Dermis microvascular lymphatic vessel endothelial cell (primary cell): ENCODE measurements around the gene TIPRL. TPM values are rescaled to one million over a fixed set of nuclear protein-coding genes. Genes with fewer than 3 reads are reported as not detected.
"Not testable (repeated sequence)": the region's sequence is repeated elsewhere in the genome, so short reads cannot be mapped to it uniquely, and the experiment has no call there.

Experiments used
- DNase-seq, 2 donors: peaks; one replicate each; pipeline versions ENCODE4 v3.0.0 to v3.0.0-alpha.2; 2010; ENCODE audit warnings: low read depth in 2 of 2
- total RNA-seq: library from RNA; depleted of rRNA; stranded (reverse); fragments of >200 nt; gene quantifications from 2 replicates; pipeline ENCODE4 v1.2.1, GENCODE V29; 2014

TIPRL gene
- total RNA-seq, result 24.3 and 30.0 TPM in 2 replicates

DNA sequence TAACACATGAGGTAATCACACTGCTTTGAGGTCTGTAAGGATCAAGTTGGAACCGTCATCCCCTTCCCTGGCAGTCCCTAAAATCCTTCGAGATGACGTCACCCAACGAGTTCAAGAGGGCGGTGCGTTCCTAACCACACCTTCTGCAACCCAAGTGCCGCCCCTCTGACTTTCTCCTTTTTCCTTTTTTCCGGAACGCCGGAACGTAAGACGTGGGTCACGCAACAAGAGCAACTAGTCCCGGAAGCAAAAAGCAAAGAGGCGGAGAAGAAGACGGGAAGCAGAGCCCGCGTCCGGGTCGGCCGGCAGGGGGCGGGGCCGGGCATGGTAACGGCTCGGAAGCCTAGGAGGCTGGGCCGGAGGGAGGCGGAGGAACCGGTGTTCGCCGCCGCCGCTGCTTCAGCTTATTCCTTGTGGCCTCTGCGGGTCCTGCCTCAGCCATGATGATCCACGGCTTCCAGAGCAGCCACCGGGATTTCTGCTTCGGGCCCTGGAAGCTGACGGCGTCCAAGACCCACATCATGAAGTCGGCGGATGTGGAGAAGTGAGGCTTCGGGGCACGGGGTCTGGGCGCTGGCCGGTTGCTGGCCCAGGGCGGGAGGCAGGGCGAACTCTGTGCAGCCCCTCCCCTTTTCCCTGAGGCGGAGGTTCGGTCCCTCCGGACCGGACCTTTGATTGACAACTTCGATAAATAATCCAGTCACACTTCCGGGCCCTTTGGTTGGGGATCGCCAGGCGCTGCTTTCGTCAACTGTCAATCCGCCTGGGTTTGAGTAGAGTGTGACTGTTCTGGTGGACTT lies at the start of gene TIPRL:
TSS of gene TIPRL (plus strand) at position 325 of the 800 bp plus-strand sequence. CDS start at position 441, 116 bp downstream.
- peak; percentile 85 to 96 for DNase-seq

- DNase-seq, result no peak
These were observed 48.8 kb upstream of the TIPRL start for GRCh38 chr1:168129933-168130332.

- no peak for DNase-seq
These were observed 44.6 kb upstream of the TIPRL start for GRCh38 chr1:168134132-168134531.

GRCh38 chr1:168134642-168135041 lies 44.1 kb upstream of the TIPRL start:
- DNase-seq, result no peak

GRCh38 chr1:168135116-168135920 lies 43.4 kb upstream of the TIPRL start:
- DNase-seq, result no peak

GRCh38 chr1:168135921-168136708 lies 42.6 kb upstream of the TIPRL start:
- peak in 1 of 2 donors; percentile 15 for DNase-seq

- peak in 1 of 2 donors; percentile 65 for DNase-seq
These were observed 41.9 kb upstream of the TIPRL start, which contains the start of gene GPR161 for GRCh38 chr1:168136709-168137514. GPR161 (minus strand) TSS chr1:168136930; CDS start chr1:168104850, 32,080 bp downstream.

- DNase-seq, result no peak
These were observed 41.3 kb upstream of the TIPRL start for GRCh38 chr1:168137515-168137821.

- DNase-seq, result no peak
These were observed 40.6 kb upstream of the TIPRL start for GRCh38 chr1:168138134-168138533.

DNA sequence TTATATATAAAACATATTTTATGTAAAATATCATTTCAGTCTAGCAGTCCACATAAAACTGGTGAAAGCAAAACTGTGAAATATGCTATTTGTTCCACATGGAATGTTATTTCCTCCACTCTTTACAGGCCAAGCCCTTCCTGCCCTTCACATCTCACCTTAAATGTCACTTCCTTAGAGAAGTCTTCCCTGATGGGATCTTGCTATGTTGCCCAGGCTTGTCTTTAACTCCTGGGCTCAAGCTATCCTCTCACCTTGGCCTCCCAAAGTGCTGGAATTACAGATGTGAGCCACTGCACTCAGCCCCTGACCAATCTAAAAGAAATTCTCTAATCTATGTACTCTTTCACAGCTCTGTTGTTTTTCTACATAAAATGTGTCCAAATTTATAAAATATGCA lies 39.7 kb upstream of the TIPRL start:
- DNase-seq, result no peak

DNA sequence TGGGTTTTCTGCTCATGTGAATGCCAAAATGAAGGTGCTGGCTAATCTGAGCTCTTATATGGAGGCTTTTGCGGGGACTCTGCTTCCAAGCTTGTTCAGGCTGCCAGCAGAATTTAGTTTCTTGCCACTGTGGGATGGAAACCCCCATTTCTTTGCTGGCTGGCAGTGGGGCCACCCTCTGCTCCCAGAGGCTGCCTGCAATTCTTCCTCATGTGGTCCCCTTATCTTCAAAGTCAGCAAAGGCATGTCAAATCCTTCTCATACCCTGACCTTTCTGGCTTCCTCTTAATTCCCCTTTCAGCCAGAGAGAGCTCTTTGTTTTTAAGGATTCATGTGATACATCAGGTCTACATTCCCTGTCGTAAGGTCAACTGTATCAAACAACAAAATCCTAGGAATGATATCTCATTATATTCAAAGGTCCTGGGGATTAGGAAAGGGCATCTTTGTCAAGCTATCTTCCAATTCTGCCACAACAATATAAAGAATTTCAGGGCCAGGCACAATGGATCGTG lies 36.8 kb upstream of the TIPRL start:
- DNase-seq, result no peak

- DNase-seq, result peak; percentile 52 to 85
These were observed 33.3 kb upstream of the TIPRL start for GRCh38 chr1:168145184-168146159.

DNA sequence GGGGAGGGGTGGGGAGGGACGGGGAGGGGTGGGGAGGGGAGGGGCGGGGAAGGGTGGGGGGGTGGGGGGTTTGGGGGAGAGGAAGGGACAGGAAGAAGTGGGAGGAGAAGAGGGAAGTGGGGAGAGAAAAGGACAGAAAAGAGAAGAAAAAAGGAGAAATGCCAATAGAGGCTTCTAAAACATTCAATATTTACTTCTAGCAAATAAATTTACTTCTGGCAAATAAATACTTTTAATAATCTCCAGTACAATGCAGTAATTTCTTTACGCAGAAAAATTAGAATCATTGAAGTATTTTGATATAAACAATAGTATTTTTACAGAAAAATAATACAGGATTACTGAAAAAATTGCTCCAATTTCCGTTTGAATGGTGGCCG lies 32.6 kb upstream of the TIPRL start:
- no peak for DNase-seq

GRCh38 chr1:168146626-168147025 lies 32.1 kb upstream of the TIPRL start:
- DNase-seq, result no peak

- DNase-seq, result no peak
These were observed 29.8 kb upstream of the TIPRL start for GRCh38 chr1:168148916-168149315.

DNA sequence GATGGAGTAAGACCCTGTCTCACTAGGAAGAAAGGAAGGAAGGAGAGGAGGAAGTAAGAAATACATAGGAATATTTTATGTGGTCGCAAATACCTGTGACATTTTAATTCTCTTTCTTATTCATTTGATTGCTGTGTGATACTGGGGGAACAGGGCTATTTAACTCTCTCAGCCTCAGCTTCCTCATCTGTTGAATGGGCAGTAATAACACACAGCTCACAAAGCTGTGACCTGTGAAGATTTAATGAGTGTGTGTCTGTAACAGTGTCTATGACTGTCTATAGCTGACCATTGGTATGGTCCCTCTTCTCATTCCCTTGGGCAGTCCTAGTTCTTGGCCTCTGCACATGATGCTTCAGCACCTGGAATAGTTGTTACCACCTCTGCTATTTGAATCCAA lies 28.5 kb upstream of the TIPRL start:
- no peak for DNase-seq

GRCh38 chr1:168151935-168152334 lies 26.8 kb upstream of the TIPRL start:
- no peak for DNase-seq

DNA sequence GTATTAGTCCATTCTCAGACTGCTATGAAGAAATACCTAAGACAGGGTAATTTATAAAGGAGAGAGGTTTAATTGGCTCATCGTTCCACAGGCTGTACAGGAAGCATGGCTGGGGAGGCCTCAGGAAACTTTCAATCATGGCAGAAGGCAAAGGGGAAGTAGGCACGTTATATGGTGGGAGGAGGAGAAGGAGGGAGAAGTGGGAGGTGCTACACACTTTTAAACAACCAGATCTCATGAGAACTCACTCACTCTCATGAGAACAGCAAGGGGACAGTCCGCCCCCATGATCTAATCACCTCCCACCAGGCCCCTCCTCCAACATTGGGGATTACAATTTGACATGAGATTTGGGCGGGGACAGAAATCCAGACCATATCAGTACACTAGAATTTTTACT lies 24.1 kb upstream of the TIPRL start:
- not testable (repeated sequence) for DNase-seq

- no peak for DNase-seq
These were observed 22.9 kb upstream of the TIPRL start for GRCh38 chr1:168155910-168156309.

- no peak for DNase-seq
These were observed 21.1 kb upstream of the TIPRL start for GRCh38 chr1:168157638-168158037.
